Gastrocnemius medialis (tissue), 4 donors: ENCODE measurements around the gene ARTN. TPM values are rescaled to one million over a fixed set of nuclear protein-coding genes. Genes with fewer than 3 reads are reported as not detected.

ENCODE experiments used
- ATAC-seq, 2 donors: fragments of 150-250 bp; one replicate each; pipeline ENCODE4 v1.9.1; 2016
- DNase-seq, 2 donors: peaks; one replicate each; pipeline ENCODE4 v3.0.0-alpha.2; 2019
- H3K27ac ChIP-seq, 4 donors: fragments of 200-600 bp; sonication (generic); 1 replicate in 1 of 4; 2 replicates in 3 of 4; pipeline ENCODE4 v1.5.1; 2016 to 2018; ENCODE audit warnings: mild to moderate bottlenecking in 2 of 4, moderate library complexity in 1 of 4
- H3K27me3 ChIP-seq, 3 donors: fragments of 200-600 bp; sonication (generic) in 2 of 3; 1 replicate in 1 of 3; 2 replicates in 2 of 3; pipeline versions ENCODE4 v1.5.1 to v1.6.0; 2016 to 2019; ENCODE audit warnings: mild to moderate bottlenecking in 1 of 3, moderate library complexity in 1 of 3
- H3K36me3 ChIP-seq, 2 donors: fragments of 200-600 bp; sonication (generic) in 1 of 2; one replicate each; pipeline ENCODE4 v1.5.1; 2017 to 2018
- H3K4me1 ChIP-seq, 2 donors: fragments of 200-600 bp; sonication (generic) in 1 of 2; one replicate each; pipeline ENCODE4 v1.5.1; 2016 to 2017; ENCODE audit warnings: mild to moderate bottlenecking in 2 of 2
- H3K4me3 ChIP-seq, 4 donors: fragments of 200-600 bp; sonication (generic) in 3 of 4; 1 replicate in 1 of 4; 2 replicates in 3 of 4; pipeline ENCODE4 v1.5.1; 2016 to 2019; ENCODE audit warnings: mild to moderate bottlenecking in 2 of 4
- H3K9me3 ChIP-seq, 3 donors: fragments of 200-600 bp; sonication (generic) in 2 of 3; 1 replicate in 1 of 3; 2 replicates in 2 of 3; pipeline ENCODE4 v1.5.1; 2016 to 2019
- POLR2A ChIP-seq, 2 donors: fragments of 450-650 bp; IDR thresholded peaks; one replicate each; pipeline ENCODE4 v1.6.1; 2017; ENCODE audit warnings: antibody characterized with exemption in 2 of 2, mild to moderate bottlenecking in 2 of 2, moderate library complexity in 2 of 2
- in situ Hi-C, 4 donors: fragments of 200-750 bp; cut with MboI; loops; one replicate each; pipeline versions ENCODE4 v1.15.0 to v1.8.0; 2017; ENCODE audit warnings: low sequenced_read_pairs in 4 of 4
- intact Hi-C: fragments of 100-400 bp; cut with DNase I; formaldehyde crosslinking; loops from one replicate; pipeline ENCODE4 v1.15.1; 2023; ENCODE audit warnings: low total_unique reads
- total RNA-seq, 4 donors: library from RNA; depleted of rRNA; stranded (reverse); fragments of >200 nt; gene quantifications; one replicate each; pipeline versions ENCODE4 v1.1.0 to v1.2.3, GENCODE V29; 2016
- TF ChIP-seq, protein P1 (sequence below), 5 experiments: fragments of 450-650 bp in 3 of 5; fragments of 200-600 bp in 2 of 5; sonication (generic) in 2 of 5; IDR thresholded peaks in 4 of 5; conservative IDR thresholded peaks in 1 of 5; 1 replicate in 4 of 5; 2 replicates in 1 of 5; pipeline ENCODE4 v1.5.1; 2016 to 2019; ENCODE audit warnings: antibody characterized with exemption in 5 of 5, mild to moderate bottlenecking in 3 of 5, moderate library complexity in 3 of 5

Gene ARTN
- total RNA-seq, 4 donors from 2014 or later = 0.25 to 1.8 TPM; not detected in 2

DNA sequence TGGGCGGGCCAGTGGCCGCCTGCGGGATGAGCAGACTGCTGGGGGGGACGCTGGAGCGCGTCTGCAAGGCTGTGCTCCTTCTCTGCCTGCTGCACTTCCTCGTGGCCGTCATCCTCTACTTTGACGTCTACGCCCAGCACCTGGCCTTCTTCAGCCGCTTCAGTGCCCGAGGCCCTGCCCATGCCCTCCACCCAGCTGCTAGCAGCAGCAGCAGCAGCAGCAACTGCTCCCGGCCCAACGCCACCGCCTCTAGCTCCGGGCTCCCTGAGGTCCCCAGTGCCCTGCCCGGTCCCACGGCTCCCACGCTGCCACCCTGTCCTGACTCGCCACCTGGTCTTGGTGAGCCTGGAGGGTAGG is 47.5 kb downstream of the ARTN start:
- Histone ChIP-seq H3K9me3 (no peaks in the 10 kb centered on the region), H3K4me1 (peaks cover 16 to 26% of the 10 kb centered on the region in 2 donors), H3K36me3 (peaks cover 0 to 31% of the 10 kb centered on the region in 2 donors), H3K27ac (no peak overlapping the region), H3K4me3 (no peak overlapping the region), H3K27me3 (no peaks in the 10 kb centered on the region)
- DNase-seq (no peak), ATAC-seq (no peak)
- intact Hi-C loops (no loop called here), in situ Hi-C loops (no loop called here)
- TF ChIP-seq POLR2A (IDR thresholded peaks at IDR 0.05) = no peak
- TF ChIP-seq, protein P1, sequence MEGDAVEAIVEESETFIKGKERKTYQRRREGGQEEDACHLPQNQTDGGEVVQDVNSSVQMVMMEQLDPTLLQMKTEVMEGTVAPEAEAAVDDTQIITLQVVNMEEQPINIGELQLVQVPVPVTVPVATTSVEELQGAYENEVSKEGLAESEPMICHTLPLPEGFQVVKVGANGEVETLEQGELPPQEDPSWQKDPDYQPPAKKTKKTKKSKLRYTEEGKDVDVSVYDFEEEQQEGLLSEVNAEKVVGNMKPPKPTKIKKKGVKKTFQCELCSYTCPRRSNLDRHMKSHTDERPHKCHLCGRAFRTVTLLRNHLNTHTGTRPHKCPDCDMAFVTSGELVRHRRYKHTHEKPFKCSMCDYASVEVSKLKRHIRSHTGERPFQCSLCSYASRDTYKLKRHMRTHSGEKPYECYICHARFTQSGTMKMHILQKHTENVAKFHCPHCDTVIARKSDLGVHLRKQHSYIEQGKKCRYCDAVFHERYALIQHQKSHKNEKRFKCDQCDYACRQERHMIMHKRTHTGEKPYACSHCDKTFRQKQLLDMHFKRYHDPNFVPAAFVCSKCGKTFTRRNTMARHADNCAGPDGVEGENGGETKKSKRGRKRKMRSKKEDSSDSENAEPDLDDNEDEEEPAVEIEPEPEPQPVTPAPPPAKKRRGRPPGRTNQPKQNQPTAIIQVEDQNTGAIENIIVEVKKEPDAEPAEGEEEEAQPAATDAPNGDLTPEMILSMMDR (IDR thresholded peaks at IDR 0.05 in 4 of 5, conservative IDR thresholded peaks at IDR 0.05 in 1 of 5) = no peak

DNA sequence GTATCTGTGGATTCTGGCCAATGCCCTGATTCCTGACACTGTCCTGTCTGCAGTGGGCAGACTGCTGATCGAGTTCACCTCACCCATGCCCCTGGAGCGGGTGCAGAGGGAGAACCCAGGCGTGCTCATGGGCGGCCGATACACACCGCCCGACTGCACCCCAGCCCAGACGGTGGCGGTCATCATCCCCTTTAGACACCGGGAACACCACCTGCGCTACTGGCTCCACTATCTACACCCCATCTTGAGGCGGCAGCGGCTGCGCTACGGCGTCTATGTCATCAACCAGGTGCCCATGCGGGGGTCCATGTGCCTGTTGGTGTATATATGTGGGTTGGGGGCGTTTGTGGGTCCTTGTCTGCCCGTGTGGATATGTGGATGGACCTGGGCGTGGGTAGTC is 48.0 kb downstream of the ARTN start:
- DNase-seq = no peak
- H3K27me3 ChIP-seq = no peaks in the 10 kb centered on the region
- peaks cover 11 to 21% of the 10 kb centered on the region in 2 donors for H3K4me1 ChIP-seq
- ATAC-seq = no peak
- in situ Hi-C loops (no loop called here), intact Hi-C loops (no loop called here)
- peaks cover 0 to 26% of the 10 kb centered on the region in 2 donors for H3K36me3 ChIP-seq
- no peak overlapping the region for H3K27ac ChIP-seq
- no peak for TF ChIP-seq POLR2A (IDR thresholded peaks at IDR 0.05)
- TF ChIP-seq, protein P1 (IDR thresholded peaks at IDR 0.05 in 4 of 5, conservative IDR thresholded peaks at IDR 0.05 in 1 of 5) = no peak
- no peaks in the 10 kb centered on the region for H3K9me3 ChIP-seq
- H3K4me3 ChIP-seq = no peak overlapping the region

DNA sequence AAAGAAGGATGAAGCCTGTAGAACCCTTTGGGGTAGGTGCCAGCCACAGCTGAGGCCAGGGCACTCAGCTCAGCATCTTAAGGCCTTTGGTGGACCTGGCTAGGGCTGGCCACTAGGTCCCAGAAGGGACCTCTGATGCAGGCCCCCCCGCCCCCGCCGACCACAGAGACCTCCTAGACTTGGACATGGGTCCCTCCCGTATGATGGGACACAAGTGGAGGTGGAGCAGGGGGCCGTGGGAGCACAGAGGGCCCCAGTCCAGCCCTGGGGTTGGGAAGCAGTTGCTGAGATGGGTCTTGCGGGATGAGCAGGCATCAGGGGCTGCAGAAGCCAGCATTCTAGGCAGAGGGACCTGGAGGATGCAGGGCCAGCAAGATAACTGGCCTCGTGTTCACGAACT is 48.6 kb downstream of the ARTN start:
- no peak overlapping the region for H3K4me3 ChIP-seq
- peaks cover 0 to 19% of the 10 kb centered on the region in 2 donors for H3K36me3 ChIP-seq
- DNase-seq (no peak), ATAC-seq (no peak)
- intact Hi-C loops (no loop called here), in situ Hi-C loops (no loop called here)
- no peak overlapping the region for H3K27ac ChIP-seq
- no peak for TF ChIP-seq POLR2A (IDR thresholded peaks at IDR 0.05)
- TF ChIP-seq, protein P1 (IDR thresholded peaks at IDR 0.05 in 4 of 5, conservative IDR thresholded peaks at IDR 0.05 in 1 of 5) = no peak
- peaks cover 8 to 17% of the 10 kb centered on the region in 2 donors for H3K4me1 ChIP-seq
- no peaks in the 10 kb centered on the region for H3K27me3 ChIP-seq
- no peaks in the 10 kb centered on the region for H3K9me3 ChIP-seq

DNA sequence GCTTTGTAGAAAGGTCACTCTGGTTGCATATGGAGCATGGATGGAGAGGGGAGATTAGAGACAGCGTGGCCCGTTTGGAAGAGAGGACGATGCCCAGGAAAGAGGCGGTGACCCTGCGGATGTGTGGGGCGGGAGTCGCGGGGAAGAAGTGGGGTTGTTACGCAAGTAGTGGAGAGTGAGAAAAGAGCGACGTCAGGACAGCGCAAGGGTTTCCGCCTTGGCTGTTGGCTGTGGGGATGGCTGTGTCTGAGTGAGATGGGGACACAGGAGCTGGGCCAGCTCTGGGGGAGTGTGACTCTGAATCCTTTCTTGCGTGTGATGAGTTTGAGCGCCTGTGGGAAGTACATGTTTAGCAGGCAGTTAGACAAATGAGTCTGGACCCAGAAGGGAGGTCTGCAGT is 49.2 kb downstream of the ARTN start:
- DNase-seq (no peak), ATAC-seq (no peak)
- H3K4me1 ChIP-seq = peaks cover 8 to 17% of the 10 kb centered on the region in 2 donors
- TF ChIP-seq, protein P1 (IDR thresholded peaks at IDR 0.05 in 4 of 5, conservative IDR thresholded peaks at IDR 0.05 in 1 of 5) = no peak
- TF ChIP-seq POLR2A (IDR thresholded peaks at IDR 0.05) = no peak
- in situ Hi-C loops = no loop called here
- no peaks in the 10 kb centered on the region for H3K27me3 ChIP-seq
- H3K4me3 ChIP-seq = no peak overlapping the region
- no peak overlapping the region for H3K27ac ChIP-seq
- peaks cover 0 to 18% of the 10 kb centered on the region in 2 donors for H3K36me3 ChIP-seq
- intact Hi-C loops = no loop called here
- no peaks in the 10 kb centered on the region for H3K9me3 ChIP-seq

DNA sequence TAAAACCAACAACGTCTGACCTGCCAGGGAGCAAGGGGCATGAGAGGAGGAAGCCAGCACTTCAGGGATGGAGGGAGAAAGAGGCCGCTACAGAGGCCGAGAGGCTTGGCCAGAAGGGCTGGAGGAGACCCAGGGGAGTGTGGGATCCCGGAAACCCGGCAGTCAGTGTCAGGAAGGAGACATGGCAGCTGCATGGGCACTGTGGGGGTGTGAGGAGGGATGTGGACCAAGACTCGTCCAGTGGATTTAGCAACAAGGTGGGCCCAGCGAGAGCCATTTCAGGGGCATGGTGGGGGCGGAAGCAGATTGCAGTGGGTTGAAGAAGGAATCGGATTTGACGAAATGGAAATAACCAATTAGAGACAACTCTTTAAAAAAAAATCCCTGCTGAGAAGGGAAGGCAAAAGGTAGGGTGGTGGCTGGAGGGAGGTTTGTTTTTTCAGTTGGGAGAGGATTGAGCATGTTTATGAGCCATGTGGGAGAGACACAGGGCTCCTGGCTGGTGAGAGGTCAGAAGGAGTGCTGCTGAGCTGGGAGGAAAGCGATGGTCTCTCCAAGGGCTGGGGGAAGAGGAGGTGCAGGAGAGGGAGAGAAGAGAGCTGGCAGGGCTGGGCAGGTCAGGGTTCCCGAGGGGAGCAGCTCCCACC is 49.8 kb downstream of the ARTN start:
- Histone ChIP-seq H3K4me3 (no peak overlapping the region), H3K27ac (no peak overlapping the region), H3K4me1 (peaks cover 8 to 14% of the 10 kb centered on the region in 2 donors), H3K27me3 (no peaks in the 10 kb centered on the region), H3K9me3 (no peaks in the 10 kb centered on the region), H3K36me3 (peaks cover 0 to 12% of the 10 kb centered on the region in 2 donors)
- TF ChIP-seq, protein P1 (IDR thresholded peaks at IDR 0.05 in 4 of 5, conservative IDR thresholded peaks at IDR 0.05 in 1 of 5) = no peak
- TF ChIP-seq POLR2A (IDR thresholded peaks at IDR 0.05) = no peak
- in situ Hi-C loops (no loop called here), intact Hi-C loops (no loop called here)
- DNase-seq (no peak), ATAC-seq (no peak)
